Measurements from ENCODE around the gene CLEC4C.

Gene CLEC4C

GRCh38 chr12:7729746-7730145 is 17.4 kb downstream of the CLEC4C start:
- no peak for FAIRE-seq
- no peak for DNase-seq (ENCODE audit: low spot score)

- no peak for FAIRE-seq
Observed at GRCh38 chr12:7723926-7724325, 23.2 kb downstream of the CLEC4C start.

DNA sequence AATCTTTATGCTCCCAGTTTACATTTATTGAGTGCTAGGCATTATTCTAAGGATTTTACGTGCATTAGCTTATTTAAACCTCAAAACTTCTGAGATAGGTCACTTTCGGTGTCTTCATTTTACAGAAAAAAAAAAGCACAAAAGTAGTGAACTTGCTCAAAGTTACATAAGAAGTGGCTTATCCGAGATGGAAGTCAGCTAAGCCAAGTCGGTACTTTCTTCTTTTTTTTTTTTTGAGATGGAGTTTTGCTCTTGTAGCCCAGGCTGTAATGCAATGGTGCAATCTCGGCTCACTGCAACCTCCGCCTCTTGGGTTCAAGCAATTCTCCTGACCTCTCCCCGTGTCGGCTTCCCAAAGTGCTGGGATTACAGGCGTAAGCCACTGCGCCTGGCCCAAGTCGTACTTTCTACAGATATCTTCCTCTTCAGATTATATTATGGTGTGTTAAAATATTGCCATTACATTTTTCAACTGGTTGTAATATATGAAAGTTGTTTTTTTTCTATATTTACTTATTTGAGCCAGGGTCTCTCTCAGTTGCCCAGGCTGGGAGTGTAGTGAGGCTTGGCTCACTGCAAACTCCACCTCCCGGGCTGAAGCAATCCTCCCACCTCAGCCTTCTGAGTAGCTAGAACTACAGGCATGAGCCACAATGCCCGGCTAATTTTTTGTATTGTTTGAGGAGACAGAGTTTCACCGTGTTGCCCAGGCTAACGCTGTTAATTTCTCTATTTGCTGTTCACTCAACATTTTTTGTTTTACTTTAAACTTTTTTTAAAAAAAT is 27.0 kb downstream of the CLEC4C start:
- DNase-seq (ENCODE audit: low spot score): no peak
- no peak for FAIRE-seq

More at GRCh38 chr12:7723926-7724325, 23.2 kb downstream of the CLEC4C start:
- no peak for DNase-seq (ENCODE audit: low spot score)

GRCh38 chr12:7716381-7716780 is 30.8 kb downstream of the CLEC4C start:
- DNase-seq (ENCODE audit: low spot score) (no peak), FAIRE-seq (no peak)

DNA sequence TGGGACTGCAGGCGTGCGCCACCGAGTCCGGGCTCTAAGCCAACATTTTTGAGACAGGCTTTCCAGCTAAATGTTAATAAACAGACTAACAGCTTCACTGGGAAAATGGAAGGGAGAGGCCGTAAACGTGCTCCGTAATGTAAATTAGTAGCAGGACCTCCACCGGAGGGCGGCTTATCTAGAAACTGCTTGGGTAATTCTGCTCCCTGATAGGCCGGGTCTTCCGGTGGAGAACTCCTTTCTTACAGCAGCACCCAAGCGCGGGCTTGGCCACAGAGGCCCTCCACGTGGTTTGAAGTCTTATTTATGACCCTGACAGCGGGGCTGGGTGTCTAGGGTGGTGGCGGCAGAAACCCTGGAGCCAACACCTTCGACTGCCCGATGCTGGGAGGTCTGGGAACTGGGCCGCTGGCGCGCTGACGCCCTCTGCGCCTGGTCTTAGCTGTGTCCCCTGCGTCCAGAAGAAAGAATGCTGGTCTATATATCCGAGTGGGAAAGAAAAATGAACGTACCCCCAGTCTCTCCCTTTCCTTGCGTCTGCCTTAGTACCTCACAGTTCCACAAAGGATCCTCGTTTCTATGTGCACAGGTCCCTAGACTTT is 34.2 kb downstream of the CLEC4C start:
- FAIRE-seq (no peak), DNase-seq (ENCODE audit: low spot score) (no peak)

- DNase-seq (ENCODE audit: low spot score): no peak
- FAIRE-seq: no peak
Observed at GRCh38 chr12:7711133-7711532, 36.0 kb downstream of the CLEC4C start, which contains the start of gene DPPA3. DPPA3 (plus strand) TSS chr12:7711433; CDS start chr12:7711571, 138 bp downstream.

GRCh38 chr12:7709969-7710675 is 37.1 kb downstream of the CLEC4C start:
- DNase-seq (ENCODE audit: low spot score) (no peak), FAIRE-seq (no peak)

DNA sequence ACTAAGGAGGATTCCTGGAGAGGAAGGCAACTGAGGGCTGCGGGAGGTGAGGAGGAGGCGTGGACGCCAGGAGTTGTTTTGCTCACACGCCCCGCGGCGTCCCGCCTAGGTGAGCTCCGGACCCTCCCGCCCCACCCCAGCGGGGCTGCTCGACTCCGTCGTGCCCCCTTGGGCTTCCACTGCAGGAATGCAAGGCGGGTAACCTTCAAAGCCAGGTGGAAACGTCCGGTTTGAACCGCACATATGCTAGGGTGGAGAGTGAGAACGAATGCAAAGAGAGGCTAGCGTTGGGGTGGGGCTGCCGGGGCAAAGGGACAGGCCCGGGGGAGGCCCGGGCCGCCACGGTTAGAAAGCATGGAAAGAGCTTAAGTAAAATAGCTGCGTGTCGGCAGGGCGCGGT is 41.3 kb downstream of the CLEC4C start:
- FAIRE-seq (no peak), DNase-seq (ENCODE audit: low spot score) (no peak)

DNA sequence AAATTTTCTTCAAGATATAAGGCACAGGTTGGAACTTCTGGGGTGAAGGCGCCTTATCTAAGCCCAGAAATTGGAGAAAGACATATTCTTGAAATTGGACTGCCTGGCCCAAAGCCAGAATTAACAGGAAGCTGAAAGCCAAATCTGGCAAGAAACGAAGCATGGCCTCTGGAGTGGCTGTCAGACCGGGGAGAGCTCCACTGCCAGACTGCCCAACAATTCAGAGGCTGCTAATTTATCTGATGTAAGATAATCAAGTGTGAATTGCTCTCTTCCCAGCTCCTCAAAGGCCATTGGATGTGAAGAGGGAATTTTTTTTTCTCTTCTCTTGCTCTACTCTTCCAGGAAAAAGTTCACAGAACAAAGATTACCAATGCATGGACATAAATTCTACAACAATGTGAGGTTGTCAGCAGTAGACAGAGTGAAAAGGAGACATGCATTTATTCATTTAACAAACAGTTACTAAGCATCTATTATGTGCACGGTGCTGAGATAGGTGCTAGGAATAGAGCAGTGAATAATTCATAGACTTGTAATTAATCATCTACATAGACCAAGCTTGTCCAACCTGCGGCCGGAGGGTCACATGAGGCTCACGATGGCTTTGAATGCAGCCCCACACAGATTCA is 51.5 kb downstream of the CLEC4C start, which contains the start of gene GDF3:
Gene GDF3, minus strand, starts transcription at position 210 of the 632 bp plus-strand sequence. Its CDS starts 47 bp downstream, at position 163.
- FAIRE-seq (no peak), DNase-seq (ENCODE audit: low spot score) (no peak)

DNA sequence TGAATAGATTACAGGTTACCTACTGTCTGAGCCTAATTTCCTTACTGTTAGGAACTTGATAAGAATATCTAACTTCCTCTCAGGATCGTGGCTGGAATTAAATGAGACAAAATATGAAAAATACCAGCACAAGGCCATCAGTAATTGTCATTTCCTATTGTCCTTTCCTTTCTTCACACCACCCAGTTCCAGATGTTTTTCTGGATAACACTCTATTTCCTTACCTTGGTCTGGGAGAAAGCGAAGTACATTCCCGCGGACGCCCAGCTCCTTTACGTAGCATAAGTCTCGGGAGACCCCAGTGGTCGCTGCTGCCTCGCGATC is 52.0 kb downstream of the CLEC4C start:
- FAIRE-seq: no peak

DNA sequence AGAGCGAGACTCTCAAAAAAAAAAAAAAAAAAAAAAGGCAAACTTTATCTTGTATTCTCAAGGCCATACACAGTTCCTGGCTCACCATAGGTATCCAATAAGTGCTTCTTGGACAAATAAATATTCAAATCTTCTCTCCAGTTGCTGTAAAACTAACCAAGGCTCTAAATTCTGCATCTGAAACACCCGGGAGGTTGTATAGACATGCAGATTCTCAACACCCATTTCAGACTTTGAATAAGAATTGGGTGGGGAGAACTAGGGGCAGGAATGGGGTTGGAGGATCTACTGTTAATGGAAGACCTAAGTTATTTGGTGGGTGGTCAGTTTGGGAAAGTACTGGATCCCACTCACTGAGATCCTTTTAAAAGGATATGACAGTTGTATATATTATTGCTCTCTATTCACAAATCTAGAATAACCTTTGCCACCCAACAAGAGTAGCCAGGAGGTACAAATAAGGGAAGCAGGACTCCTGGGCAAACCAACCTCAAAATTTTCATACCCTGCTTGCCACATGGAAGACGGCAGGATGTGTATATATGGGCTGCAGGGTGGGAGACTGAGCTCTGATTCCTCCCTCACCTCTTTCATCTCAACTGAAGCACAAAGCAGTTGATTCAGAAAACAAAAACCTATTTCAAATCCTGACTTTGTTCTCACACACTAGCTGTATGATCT is 52.5 kb downstream of the CLEC4C start:
- FAIRE-seq: no peak

More for the DNA sequence above, 52.0 kb downstream of the CLEC4C start:
- no peak for DNase-seq (ENCODE audit: low spot score)

DNA sequence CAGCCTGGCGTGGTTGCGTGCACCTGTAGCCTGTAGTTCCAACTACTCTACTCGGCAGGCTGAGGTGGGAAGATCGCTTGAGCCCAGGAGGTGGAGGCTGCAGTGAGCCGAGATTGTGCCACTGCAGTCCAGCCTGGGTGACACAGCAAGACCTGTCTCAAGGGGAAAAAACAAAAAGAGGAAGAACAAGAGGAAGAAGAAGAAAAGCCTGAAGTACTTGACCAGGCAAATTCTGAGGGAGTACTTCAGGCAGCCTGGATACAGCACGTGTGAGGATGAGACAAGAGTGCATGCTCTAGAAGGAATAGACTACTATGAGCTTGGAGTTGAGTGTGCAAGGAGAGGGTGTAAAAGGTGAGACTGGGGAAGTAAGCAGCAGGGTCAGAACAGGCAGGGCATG is 53.4 kb downstream of the CLEC4C start:
- DNase-seq (ENCODE audit: low spot score): no peak

More for the DNA sequence above, 52.5 kb downstream of the CLEC4C start:
- no peak for DNase-seq (ENCODE audit: low spot score)

DNA sequence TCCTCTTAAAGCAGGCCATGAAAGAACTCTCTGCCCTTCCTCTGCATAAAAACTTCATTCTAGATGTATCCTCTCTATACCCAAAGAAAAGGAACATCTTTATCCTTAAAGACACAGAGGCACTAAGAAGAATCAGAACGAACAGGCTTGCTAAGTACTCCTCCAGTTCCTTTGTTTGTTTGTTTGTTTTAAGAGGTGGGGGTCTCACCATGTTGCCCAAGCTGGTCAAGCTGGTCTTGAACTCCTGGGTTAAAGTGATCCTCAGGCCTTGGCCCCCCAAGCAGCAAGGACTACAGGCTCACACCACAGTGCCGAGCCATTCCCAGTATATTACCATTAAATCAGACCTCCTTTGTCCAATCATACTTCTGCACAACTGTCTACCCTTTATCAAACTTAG is 65.6 kb downstream of the CLEC4C start:
- DNase-seq (ENCODE audit: low spot score) (no peak), FAIRE-seq (no peak)

More for the DNA sequence above, 53.4 kb downstream of the CLEC4C start:
- no peak for FAIRE-seq
